Stimulated activated CD8-positive, alpha-beta memory T cell treated with anti-CD3 and anti-CD28 coated beads, Interleukin-4, amount 100 ng/mL, for 48 hours (primary cell): ENCODE results near the gene CAPRIN1.

Experiments
- DNase-seq: peaks from one replicate; pipeline ENCODE4 v3.0.0-alpha.2; 2020

CAPRIN1 gene, protein sequence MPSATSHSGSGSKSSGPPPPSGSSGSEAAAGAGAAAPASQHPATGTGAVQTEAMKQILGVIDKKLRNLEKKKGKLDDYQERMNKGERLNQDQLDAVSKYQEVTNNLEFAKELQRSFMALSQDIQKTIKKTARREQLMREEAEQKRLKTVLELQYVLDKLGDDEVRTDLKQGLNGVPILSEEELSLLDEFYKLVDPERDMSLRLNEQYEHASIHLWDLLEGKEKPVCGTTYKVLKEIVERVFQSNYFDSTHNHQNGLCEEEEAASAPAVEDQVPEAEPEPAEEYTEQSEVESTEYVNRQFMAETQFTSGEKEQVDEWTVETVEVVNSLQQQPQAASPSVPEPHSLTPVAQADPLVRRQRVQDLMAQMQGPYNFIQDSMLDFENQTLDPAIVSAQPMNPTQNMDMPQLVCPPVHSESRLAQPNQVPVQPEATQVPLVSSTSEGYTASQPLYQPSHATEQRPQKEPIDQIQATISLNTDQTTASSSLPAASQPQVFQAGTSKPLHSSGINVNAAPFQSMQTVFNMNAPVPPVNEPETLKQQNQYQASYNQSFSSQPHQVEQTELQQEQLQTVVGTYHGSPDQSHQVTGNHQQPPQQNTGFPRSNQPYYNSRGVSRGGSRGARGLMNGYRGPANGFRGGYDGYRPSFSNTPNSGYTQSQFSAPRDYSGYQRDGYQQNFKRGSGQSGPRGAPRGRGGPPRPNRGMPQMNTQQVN

DNA sequence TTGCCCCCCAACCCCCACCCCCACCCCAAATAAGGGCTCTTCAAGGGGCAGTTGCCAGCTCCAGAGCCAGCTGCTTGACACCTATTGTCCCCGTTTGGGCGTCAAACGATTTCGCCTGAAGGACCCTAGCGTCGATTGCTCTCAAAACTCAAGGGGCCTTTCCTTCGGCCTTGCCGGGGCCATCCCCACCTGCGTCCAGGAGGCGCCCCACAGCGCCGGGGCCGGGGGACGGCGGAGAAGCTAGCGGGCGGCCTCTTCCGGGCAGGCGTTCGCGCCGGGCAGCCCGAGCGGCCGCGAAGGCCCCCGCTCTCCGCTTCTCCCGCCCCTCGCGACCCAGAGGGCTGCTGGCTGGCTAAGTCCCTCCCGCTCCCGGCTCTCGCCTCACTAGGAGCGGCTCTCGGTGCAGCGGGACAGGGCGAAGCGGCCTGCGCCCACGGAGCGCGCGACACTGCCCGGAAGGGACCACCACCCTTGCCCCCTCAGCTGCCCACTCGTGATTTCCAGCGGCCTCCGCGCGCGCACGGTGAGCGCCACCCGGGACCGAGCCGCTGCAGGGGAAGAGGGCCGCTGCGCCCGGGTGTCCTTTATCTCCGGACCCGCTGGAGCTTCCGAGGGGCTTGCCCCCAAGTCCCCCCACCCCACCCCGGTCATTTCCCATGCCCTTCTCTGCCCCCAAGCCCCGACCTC lies at the start of gene CAPRIN1:
Gene CAPRIN1, plus strand, starts transcription at position 383 of the 687 bp plus-strand sequence. CDS start 690 bp downstream, outside the sequence.
- peak; percentile 90 for DNase-seq

DNA sequence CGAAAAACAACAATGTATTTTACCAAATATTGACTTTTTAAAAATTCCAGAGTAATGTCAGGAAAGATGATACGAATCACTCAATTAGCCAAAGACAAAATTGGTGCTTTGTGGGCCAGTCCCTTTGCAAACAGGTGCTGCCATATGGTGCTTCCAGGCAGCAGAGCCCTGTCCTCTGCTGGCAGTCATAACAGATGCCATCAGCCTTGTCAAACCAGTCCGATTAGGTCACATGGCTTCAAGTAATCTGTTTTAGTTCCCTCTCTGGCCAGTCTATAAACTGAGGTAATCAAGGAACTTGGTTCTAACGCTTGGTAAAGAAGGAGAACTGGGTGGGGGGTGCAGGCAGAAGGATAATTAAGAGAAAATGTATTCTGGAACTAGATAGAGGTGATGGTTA lies 49.1 kb upstream of the CAPRIN1 start:
- no peak for DNase-seq

GRCh38 chr11:34004236-34004635 lies 47.3 kb upstream of the CAPRIN1 start:
- DNase-seq, result no peak

DNA sequence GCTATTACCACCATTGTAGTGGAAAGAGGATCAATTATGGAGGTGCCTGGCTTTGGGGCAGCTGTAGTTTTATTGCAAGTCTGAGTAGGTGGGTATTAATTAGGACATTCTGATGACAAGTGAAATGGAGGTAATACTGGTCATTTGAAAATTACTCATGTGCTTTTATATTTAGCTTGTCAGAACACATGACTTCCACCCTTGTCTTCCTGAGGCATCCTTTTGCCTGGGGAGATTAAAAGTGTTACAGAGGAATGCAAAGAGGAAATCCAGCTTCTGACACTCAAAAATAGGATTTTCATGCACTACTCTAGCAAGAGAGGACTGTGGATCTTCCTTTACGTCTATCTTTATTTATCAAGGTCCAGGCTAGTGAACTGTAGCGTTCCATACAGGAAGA lies 44.7 kb upstream of the CAPRIN1 start:
- no peak for DNase-seq

GRCh38 chr11:34012734-34013133 lies 38.8 kb upstream of the CAPRIN1 start:
- no peak for DNase-seq

- DNase-seq, result no peak
Observed at GRCh38 chr11:34013898-34014571, 37.5 kb upstream of the CAPRIN1 start.

GRCh38 chr11:34021977-34022735 lies 29.4 kb upstream of the CAPRIN1 start:
- no peak for DNase-seq

GRCh38 chr11:34026432-34026831 lies 25.1 kb upstream of the CAPRIN1 start:
- no peak for DNase-seq

DNA sequence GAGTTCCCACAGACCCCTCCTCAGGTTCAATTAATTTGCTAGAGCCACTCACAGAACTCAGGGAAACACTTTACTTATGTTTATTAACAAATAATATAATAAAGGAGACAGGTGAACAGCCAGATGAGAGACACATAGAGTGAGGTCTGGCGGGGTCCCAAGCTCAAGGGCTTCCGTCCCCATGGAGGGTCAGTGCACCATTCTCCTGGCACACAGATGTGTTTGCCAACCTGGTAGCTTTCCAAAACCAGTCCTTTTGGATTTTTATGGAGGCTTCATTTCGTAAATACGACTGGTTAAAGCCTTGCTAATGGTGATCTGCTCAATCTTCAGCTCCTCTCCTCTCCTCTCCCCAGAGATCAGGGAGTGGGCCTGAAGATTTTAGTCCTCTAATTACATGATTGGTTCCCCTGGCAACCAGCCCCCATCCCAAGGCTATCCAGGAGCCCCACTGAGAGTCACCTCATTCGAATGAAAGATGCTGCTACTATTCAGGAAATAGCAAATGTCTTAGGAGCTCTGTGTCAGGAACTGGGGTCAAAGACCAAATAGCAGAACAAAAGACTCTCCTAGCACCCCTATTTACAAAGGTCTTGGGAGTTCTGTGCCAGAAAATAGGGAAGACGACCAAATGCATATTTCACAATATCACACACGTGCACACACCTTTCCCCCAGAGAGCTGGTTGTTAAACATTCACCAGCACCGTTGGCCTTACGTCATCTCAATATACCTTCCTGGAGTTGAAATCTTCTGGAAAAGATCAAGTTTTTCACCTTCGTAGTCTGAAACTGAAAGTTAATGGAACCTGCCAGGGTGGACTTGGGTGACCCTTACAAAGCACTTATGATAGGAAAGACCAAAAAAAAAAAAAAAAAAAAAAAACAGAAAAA lies 23.8 kb upstream of the CAPRIN1 start:
- no peak for DNase-seq

GRCh38 chr11:34028425-34028824 lies 23.1 kb upstream of the CAPRIN1 start:
- no peak for DNase-seq

- DNase-seq, result no peak
Observed at GRCh38 chr11:34029176-34029575, 22.4 kb upstream of the CAPRIN1 start.

- DNase-seq, result no peak
Observed at GRCh38 chr11:34030382-34030781, 21.1 kb upstream of the CAPRIN1 start.

DNA sequence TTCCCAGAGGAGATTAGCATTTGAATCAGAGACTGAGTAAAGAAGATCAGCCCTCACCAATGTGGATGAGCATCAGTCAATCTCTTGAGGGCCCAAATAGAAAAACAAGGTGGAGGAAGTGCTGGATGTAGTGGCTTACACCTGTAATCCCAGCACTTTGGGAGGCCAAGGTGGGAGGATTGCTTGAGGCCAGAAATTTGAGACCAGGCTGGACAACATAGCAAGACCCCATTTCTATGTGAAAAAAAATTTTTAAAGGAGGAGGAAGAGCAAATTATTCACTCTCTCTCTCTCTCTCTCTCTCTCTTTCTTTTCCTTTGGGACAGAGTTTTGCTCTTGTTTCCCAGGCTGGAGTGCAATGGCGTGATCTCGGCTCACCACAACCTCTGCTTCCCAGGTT lies 18.1 kb upstream of the CAPRIN1 start:
- DNase-seq, result no peak

- no peak for DNase-seq
Observed at GRCh38 chr11:34034053-34034452, 17.5 kb upstream of the CAPRIN1 start.

DNA sequence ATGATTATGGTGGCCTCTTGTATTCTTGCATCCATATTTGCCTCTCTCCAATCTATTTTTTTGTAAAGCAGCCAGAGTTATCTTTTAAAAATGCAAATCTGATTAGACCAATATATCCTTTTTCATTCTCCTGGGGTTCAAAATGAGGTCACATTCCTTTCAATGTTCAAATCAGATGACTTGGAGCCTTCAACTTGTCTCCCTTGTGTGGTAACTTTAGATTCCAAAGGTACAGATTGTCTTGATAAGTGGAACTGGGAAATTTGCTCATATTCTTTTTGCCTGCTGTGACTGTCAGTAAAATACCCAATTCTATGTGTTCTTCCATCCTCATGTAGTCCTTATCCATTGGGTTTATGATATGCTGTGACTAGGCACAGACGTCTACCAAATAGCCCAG lies 15.1 kb upstream of the CAPRIN1 start:
- DNase-seq, result no peak

DNA sequence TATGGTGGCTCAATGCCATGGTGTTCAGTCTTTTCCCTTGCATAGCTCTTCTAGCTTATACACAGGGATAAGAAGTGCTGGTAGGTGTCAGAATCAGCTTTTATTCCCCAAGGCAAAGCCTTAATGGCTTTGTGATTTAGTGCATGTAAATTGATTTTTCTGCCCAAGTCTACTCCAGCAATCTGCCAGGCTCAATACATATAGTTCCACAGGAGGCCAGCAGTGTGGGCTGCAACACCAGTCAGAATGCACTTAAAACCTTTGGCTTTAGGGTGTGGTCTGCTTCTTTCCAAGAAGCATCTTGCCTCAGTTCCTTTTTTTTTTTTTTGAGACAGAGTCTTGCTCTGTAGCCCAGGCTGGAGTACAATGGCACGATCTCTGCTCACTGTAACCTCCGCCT lies 14.5 kb upstream of the CAPRIN1 start:
- DNase-seq, result no peak

GRCh38 chr11:34040571-34040970 lies 11.0 kb upstream of the CAPRIN1 start:
- DNase-seq, result no peak

DNA sequence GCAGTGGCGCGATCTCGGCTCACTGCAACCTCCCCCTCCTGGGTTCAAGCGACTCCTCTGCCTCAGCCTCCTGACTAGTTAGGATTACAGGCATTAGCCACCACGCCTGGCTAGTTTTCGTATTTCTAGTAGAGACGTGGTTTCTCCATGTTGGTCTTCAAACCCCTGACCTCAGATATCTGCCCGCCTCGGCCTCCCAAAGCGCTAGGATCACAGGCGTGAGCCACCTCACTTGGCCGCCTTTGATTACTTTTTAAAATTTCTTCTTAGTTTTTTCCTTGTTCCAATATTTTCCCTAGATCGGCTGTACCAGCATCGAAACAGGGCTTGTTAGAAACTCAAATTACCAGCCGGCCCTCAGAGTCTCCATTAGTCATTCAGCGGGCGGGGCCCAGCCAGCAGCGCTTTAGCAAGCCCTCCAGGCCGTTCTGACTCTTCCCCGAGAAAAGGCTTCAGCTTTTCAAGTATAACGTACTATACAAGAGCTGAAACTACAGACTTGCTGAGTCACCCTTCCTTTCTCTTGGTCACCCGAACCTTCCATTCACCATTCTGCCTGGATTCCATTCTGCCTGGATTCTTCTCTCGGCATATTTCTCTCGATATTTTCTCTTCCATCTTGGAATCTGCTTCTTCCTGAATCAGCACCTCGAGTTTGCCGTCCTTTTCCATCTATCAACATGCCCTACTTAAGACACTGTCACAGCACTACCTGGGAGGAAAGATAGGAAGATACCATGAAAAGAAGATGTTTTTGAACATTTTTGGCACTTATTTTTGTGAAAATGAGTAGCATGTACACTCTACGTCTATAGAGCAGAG lies 6.7 kb upstream of the CAPRIN1 start:
- DNase-seq, result peak; percentile 35

DNA sequence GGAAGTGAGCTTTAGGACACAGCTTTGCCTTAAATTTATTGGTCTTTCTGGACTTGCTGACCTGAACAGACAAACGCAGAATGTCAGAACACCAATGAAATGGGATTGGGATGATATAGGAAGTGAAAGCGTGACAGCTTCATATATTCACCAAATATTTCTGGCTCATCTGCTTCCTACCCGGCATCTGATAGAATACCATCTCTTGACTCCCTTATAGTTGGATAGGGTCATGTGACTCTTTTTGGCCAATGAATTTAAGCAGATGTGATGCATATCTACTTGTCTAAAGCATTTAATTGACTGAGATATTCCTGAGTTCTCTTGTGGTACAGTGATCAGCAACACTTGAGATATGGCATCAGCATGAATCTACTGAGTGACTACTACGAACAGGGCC lies 2.5 kb upstream of the CAPRIN1 start:
- DNase-seq, result no peak

DNA sequence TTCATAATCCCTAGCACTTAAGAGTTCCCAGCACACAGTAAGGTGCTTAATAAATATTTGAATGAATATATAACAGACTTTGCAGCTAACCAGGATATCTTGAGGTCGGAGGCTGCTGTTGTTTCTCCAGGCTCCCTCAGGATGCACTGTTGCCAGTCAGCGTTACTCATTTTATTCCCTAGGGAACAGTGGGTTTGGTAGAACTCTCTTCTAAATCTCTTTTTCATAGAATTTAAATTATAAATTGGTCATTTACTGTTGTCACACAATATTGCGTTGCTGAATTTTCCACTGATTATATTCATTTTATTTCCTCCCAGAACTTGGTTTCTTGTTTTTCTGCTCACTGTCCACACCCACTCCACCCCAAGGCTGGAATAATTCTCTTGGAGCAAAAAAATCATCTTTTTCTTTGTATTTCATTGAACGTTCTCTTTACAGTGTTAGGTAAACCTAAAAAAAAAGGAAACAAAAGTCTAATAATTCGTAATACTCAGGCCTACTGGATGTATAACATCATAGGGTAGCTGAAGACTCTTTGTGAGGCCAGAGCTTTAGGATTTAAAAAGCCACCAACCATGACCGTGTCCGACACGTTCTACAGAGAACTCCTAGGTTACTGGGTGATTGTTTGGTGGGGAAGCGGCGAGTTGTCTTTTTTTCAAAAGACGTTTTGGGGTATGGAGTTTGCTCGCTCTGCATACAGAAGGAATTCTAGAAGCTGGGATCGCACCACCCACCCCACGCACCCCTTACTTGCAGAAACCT lies 766 bp upstream of the CAPRIN1 start:
- no peak for DNase-seq
